Adrenal gland (tissue), 12 donors: ENCODE measurements around the gene PDS5B. TPM values are rescaled to one million over a fixed set of nuclear protein-coding genes. Genes with fewer than 3 reads are reported as not detected.

ENCODE experiments used
- DNase-seq, 7 donors: peaks; one replicate each; pipeline ENCODE4 v3.0.0-alpha.2; 2019 to 2020
- H3K27ac ChIP-seq, 5 donors: fragments of 200-600 bp; sonication (generic) in 4 of 5; 1 replicate in 3 of 5; 2 replicates in 2 of 5; pipeline versions ENCODE4 v1.5.1 to v1.8.0; 2016 to 2020; ENCODE audit warnings: mild to moderate bottlenecking in 1 of 5
- H3K27me3 ChIP-seq: fragments of 200-600 bp; 2 replicates; pipeline ENCODE4 v1.8.0; 2021
- H3K36me3 ChIP-seq, 2 donors: fragments of 200-600 bp; replicated peaks in 1 of 2; 1 replicate in 1 of 2; 2 replicates in 1 of 2; pipeline versions ENCODE4 v1.5.1 to v1.8.0; 2018 to 2022
- H3K4me1 ChIP-seq, 2 donors: fragments of 200-600 bp; replicated peaks in 1 of 2; 1 replicate in 1 of 2; 2 replicates in 1 of 2; pipeline versions ENCODE4 v1.5.1 to v1.8.0; 2018 to 2021
- H3K4me3 ChIP-seq, 4 donors: fragments of 200-600 bp; sonication (generic) in 3 of 4; one replicate each; pipeline ENCODE4 v1.5.1; 2016 to 2018
- H3K9me3 ChIP-seq, 3 donors: fragments of 200-600 bp; sonication (generic) in 1 of 3; replicated peaks in 1 of 3; 1 replicate in 2 of 3; 2 replicates in 1 of 3; pipeline versions ENCODE4 v1.5.1 to v1.8.0; 2016 to 2021
- CTCF ChIP-seq, 6 experiments: fragments of 450-650 bp in 4 of 6; fragments of 200-600 bp in 2 of 6; sonication (generic) in 1 of 6; IDR thresholded peaks; 1 replicate in 5 of 6; 2 replicates in 1 of 6; pipeline versions ENCODE4 v1.5.1 to v1.8.0; 2016 to 2021; ENCODE audit warnings: antibody characterized with exemption in 6 of 6, mild to moderate bottlenecking in 2 of 6, moderate library complexity in 1 of 6
- POLR2A ChIP-seq, 2 donors: fragments of 450-650 bp; IDR thresholded peaks; one replicate each; pipeline ENCODE4 v1.6.1; 2017; ENCODE audit warnings: antibody characterized with exemption in 2 of 2, mild to moderate bottlenecking in 2 of 2, moderate library complexity in 1 of 2
- WGBS, 4 donors: extraction: QIAGEN DNeasy Blood & Tissue Kit in 2 of 4; methylation state at CpG; one replicate each; pipeline versions ENCODE4 v1.1.5 to v1.1.7; 2013 to 2017; 5-methylcytosine and 5-hydroxymethylcytosine counted together
- intact Hi-C, 2 donors: fragments of 100-400 bp; cut with DNase I; formaldehyde crosslinking; loops; one replicate each; pipeline versions ENCODE4 v1.14.1 to v1.15.0; 2022 to 2023
- polyA plus RNA-seq, 3 donors: library from polyadenylated mRNA; stranded (reverse); fragments of 200-250 nt in 2 of 3; fragments of 350-450 nt in 1 of 3; fragmentation: Illumina TruSeq in 1 of 3; extraction: RNeasy Lipid Tissue Mini Kit (QIAGEN cat#74804) in 1 of 3; gene quantifications; one replicate each; pipeline ENCODE4 v1.2.3, GENCODE V29; 2013 to 2014
- total RNA-seq, 9 donors: library from RNA; depleted of rRNA in 4 of 9; stranded (reverse); fragments of >200 nt in 4 of 9; fragments of 120-200 nt in 1 of 9; fragmentation: NEBNext Ultra II Directional in 1 of 9; extraction: Animal tissue kit (Norgen Biotek cat#: 25700) in 1 of 9; gene quantifications; one replicate each; pipeline versions ENCODE4 v1.1.0 to v1.2.4, GENCODE V29; 2013 to 2023
- donor health status: healthy with polysubstance abuse.
- donor health status: Bipolar disorder and iron deficiency.
- donor health status: DM: yes; HTN: yes; CAD: no.
- donor health status: DM: no; HTN: no; CAD: no.
- donor health status: DM: no; HTN: no; CAD: no.
- donor health status: DM: yes; HTN: yes; CAD: no.

Gene PDS5B
- total and polyA plus RNA-seq, 12 donors, result 3.9 to 59.4 (median 30.2) TPM

- Histone ChIP-seq H3K4me3 (no peak overlapping the region), H3K27ac (no peak overlapping the region), H3K9me3 (no peaks in the 10 kb centered on the region), H3K27me3 (no peaks in the 10 kb centered on the region), H3K4me1 (no peaks in the 10 kb centered on the region), H3K36me3 (peaks cover 0 to 8% of the 10 kb centered on the region in 2 donors)
- 88 to 95% (median 93%) methylated on average over 2 of the region's 2 CpGs for WGBS, 4 donors
- no peak for TF ChIP-seq CTCF (IDR thresholded peaks at IDR 0.05)
- no peak for TF ChIP-seq POLR2A (IDR thresholded peaks at IDR 0.05)
- no peak for DNase-seq
- intact Hi-C loops, result no loop called here
Measured at GRCh38 chr13:32748305-32748704, 162.1 kb downstream of the PDS5B start.

GRCh38 chr13:32751340-32751739 lies 165.1 kb downstream of the PDS5B start:
- no peak overlapping the region for H3K4me3 ChIP-seq
- 91 to 97% (median 95%) methylated on average over 4 of the region's 4 CpGs for WGBS, 4 donors
- H3K27me3 ChIP-seq, result no peaks in the 10 kb centered on the region
- DNase-seq, result no peak
- no peaks in the 10 kb centered on the region for H3K4me1 ChIP-seq
- peaks cover 0 to 16% of the 10 kb centered on the region in 2 donors for H3K36me3 ChIP-seq
- H3K27ac ChIP-seq, result no peak overlapping the region
- intact Hi-C loops, result no loop called here
- TF ChIP-seq POLR2A (IDR thresholded peaks at IDR 0.05) (no peak), CTCF (IDR thresholded peaks at IDR 0.05) (no peak)
- no peaks in the 10 kb centered on the region for H3K9me3 ChIP-seq

- H3K4me3 ChIP-seq, result no peak overlapping the region
- intact Hi-C loops, result no loop called here
- no peaks in the 10 kb centered on the region for H3K27me3 ChIP-seq
- TF ChIP-seq POLR2A (IDR thresholded peaks at IDR 0.05) (no peak), CTCF (IDR thresholded peaks at IDR 0.05) (no peak)
- DNase-seq, result no peak
- H3K36me3 ChIP-seq, result peaks cover 0 to 13% of the 10 kb centered on the region in 2 donors
- no peaks in the 10 kb centered on the region for H3K9me3 ChIP-seq
- H3K27ac ChIP-seq, result no peak overlapping the region
- H3K4me1 ChIP-seq, result no peaks in the 10 kb centered on the region
- 93 to 96% (median 95%) methylated on average over 4 of the region's 4 CpGs for WGBS, 4 donors
Measured at GRCh38 chr13:32752311-32752710, 166.1 kb downstream of the PDS5B start.

- no peak overlapping the region for H3K4me3 ChIP-seq
- H3K27ac ChIP-seq, result no peak overlapping the region
- WGBS, 4 donors, result 94 to 96% (median 96%) methylated on average over 3 of the region's 3 CpGs
- no peaks in the 10 kb centered on the region for H3K4me1 ChIP-seq
- H3K36me3 ChIP-seq, result peaks cover 0 to 13% of the 10 kb centered on the region in 2 donors
- no peaks in the 10 kb centered on the region for H3K9me3 ChIP-seq
- intact Hi-C loops, result no loop called here
- TF ChIP-seq POLR2A (IDR thresholded peaks at IDR 0.05), result no peak
- TF ChIP-seq CTCF (IDR thresholded peaks at IDR 0.05), result no peak
- DNase-seq, result no peak
- no peaks in the 10 kb centered on the region for H3K27me3 ChIP-seq
Measured at GRCh38 chr13:32752997-32753606, 166.8 kb downstream of the PDS5B start.
